ENCODE results near the gene IMPDH2.
A peak's percentile ranks its signal among the peaks of the same experiment; 100 is the strongest.

Gene IMPDH2

GRCh38 chr3:49007068-49007770 is 22.0 kb downstream of the IMPDH2 start, which contains the start of gene WDR6:
Gene WDR6 (plus strand): TSS chr3:49007391. CDS start chr3:49007432, 41 bp downstream.
- DNase-seq, result peak; percentile 95

- peak; percentile 50 for DNase-seq
Measured at GRCh38 chr3:49006408-49007067, 22.7 kb downstream of the IMPDH2 start.

GRCh38 chr3:49005998-49006397 is 23.2 kb downstream of the IMPDH2 start:
- no peak for DNase-seq

- DNase-seq, result no peak
Measured at GRCh38 chr3:49005303-49005680, 23.9 kb downstream of the IMPDH2 start.

- DNase-seq, result no peak
Measured at GRCh38 chr3:49004352-49005302, 24.6 kb downstream of the IMPDH2 start.

GRCh38 chr3:49001155-49001554 is 28.0 kb downstream of the IMPDH2 start:
- no peak for DNase-seq

- DNase-seq, result no peak
Measured at GRCh38 chr3:48999085-48999858, 29.9 kb downstream of the IMPDH2 start.

GRCh38 chr3:48997714-48998637 is 31.2 kb downstream of the IMPDH2 start:
- no peak for DNase-seq

- DNase-seq, result no peak
Measured at GRCh38 chr3:48997102-48997635, 32.0 kb downstream of the IMPDH2 start.

GRCh38 chr3:48996640-48997039 is 32.6 kb downstream of the IMPDH2 start:
- no peak for DNase-seq

GRCh38 chr3:48993834-48994233 is 35.4 kb downstream of the IMPDH2 start:
- no peak for DNase-seq

GRCh38 chr3:48991851-48992545 is 37.2 kb downstream of the IMPDH2 start:
- no peak for DNase-seq

GRCh38 chr3:48990636-48991469 is 38.3 kb downstream of the IMPDH2 start:
- DNase-seq, result peak; percentile 79

- DNase-seq, result peak; percentile 92
Measured at GRCh38 chr3:48989796-48990635, 39.2 kb downstream of the IMPDH2 start, which contains the start of gene P4HTM. Gene P4HTM (plus strand): TSS chr3:48990241. CDS start chr3:48990257, 16 bp downstream.

GRCh38 chr3:48989126-48989795 is 39.9 kb downstream of the IMPDH2 start:
- no peak for DNase-seq

- no peak for DNase-seq
Measured at GRCh38 chr3:48985831-48986376, 43.3 kb downstream of the IMPDH2 start.

GRCh38 chr3:48984663-48985062 is 44.5 kb downstream of the IMPDH2 start:
- DNase-seq, result no peak

Measured in right kidney (tissue), 1 donor.